Activated T-helper 9 cell treated with anti-CD3 and anti-CD28 coated beads, Interleukin-2, amount 50 U/mL, for 16 hours (primary cell): ENCODE results near the gene CFLAR.
"Not testable (repeated sequence)": the region's sequence is repeated elsewhere in the genome, so short reads cannot be mapped to it uniquely, and the experiment has no call there.

Source experiments
- DNase-seq: peaks from one replicate; pipeline ENCODE4 v3.0.0-alpha.2; 2020; ENCODE audit warnings: low read depth

Gene CFLAR

DNA sequence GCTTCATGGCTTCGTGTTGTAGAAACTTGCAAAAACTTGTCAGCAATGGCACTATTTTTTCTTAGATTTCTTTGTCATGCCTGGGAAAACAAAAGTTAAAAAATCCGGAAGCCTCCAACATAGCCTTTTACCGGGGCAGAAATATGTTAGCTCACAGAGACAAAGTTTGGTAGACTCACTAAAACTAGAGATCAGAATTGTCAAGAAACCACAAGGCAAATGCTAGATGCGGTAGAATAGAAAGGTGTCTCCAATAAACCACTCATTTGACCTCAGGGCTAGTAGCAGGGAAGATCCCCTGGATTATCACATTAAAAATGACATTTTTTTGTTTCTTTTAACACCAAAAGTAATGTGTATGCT lies 67.4 kb downstream of the CFLAR start:
- DNase-seq, result no peak

DNA sequence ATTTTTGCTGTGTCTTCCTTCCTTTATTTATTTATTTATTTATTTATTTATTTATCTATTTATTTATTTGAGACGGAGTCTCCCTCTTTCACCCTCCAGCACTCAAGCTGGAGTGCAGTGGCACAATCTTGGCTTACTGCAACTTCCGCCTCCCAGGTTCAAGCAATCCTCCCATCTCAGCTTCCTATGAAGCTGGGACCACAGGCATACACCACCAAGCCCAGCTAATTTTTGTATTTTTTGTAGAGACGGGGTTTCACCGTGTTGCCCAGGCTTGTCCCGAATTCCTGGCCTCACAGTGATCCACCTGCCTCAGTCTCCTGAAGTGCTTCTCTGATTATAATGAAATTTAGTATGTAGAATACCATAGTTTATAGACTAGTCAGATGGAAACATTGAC lies 67.9 kb downstream of the CFLAR start:
- not testable (repeated sequence) for DNase-seq

DNA sequence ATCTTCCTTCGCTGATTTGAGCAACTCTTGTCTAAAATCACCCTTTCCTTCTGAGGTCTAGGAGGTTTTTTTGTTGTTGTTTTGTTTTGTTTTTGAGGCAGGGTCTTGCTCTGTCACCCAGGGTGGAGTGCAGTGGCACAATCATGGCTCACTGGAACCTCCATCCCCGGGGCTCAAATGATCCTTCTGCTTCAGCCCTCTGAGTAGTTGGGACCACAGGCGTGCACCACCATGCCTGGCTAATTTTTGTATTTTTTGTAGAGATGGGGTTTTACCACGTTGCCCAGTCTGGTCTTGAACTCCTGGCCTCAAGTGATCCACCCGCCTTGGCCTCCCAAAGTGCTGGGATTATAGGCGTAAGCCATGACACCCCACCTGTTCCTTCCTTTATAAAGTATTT lies 68.3 kb downstream of the CFLAR start:
- DNase-seq, result not testable (repeated sequence)

DNA sequence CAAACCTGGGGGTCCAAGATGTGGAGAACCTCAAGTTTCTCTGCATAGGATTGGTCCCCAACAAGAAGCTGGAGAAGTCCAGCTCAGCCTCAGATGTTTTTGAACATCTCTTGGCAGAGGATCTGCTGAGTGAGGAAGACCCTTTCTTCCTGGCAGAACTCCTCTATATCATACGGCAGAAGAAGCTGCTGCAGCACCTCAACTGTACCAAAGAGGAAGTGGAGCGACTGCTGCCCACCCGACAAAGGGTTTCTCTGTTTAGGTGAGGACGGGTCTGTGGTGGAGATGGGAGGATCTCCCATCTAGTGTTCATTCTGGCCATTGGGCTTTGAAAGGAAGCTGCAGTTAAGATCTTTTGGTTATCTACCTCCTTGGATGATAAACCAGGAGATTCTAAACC lies 69.9 kb downstream of the CFLAR start:
- no peak for DNase-seq

DNA sequence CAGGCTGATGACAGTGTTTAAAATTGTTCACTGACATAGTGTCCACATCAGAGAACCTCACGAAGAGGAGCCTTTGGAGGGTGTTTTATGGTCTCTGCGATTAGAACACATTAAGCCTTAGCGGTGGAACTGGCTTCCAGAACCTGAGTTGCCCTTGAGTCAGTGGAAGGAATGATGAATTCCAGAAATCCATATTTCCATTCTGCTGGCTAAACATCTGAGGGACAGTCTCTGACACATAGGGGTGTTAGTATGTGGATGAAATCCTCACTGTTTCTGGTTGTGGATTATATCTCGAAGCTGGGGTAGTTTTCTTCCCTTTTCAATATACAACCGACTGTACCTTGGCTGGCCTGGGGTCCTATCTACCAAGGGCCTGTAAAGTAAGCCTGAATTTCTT lies 71.0 kb downstream of the CFLAR start:
- DNase-seq, result no peak

DNA sequence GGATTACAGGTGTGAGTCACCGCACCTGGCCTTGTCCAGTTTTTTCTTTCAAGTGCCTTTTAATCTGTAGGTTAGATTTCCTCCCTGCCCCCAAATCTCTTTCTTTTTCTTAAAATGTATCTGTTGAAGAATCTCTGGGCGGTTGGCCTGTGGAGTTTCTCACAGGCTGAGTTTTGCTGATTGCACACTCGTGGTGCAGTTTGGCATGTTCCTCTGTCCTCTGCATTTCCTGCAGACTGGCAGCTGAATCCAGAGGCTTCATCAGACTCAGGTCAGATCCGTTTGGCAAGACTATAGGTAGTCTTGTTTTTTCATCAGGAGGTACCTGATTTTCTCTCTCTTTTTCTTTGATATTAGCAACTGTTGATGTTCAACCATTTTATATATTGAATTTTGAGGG lies 72.5 kb downstream of the CFLAR start:
- no peak for DNase-seq

DNA sequence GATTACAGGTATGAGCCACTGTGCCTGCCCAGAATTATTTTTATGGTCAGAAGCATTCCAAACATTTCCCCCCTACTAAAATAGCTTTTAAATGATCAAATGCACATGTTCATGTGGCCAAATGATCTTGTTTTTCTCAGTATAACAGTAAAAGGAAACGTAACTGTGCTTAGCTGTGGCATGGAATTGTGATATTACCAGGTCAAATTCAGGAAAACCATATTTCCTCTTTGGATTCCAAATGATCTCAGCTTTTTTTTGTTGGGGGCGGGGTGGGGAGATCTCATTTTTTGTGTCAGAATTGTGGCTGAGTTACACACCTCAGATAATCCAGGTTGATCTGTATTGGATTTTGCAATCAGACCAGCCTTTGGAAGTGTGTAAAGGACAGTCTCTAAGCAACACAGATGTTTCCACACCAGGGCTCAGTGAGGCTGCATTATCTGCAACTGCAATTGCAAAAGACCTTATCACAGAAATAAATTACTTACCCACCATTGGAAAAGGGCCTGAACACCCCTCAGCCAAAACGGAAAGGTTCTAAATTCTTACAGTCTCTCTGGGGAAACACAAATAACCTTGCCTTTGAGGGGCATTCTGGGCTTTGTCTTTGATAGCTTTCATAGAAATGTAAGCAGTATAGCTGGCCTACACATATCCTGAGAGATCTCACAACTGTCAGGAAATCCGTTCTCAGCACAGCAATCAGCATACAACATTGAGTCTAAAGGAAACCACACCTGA lies 75.3 kb downstream of the CFLAR start:
- DNase-seq, result no peak

DNA sequence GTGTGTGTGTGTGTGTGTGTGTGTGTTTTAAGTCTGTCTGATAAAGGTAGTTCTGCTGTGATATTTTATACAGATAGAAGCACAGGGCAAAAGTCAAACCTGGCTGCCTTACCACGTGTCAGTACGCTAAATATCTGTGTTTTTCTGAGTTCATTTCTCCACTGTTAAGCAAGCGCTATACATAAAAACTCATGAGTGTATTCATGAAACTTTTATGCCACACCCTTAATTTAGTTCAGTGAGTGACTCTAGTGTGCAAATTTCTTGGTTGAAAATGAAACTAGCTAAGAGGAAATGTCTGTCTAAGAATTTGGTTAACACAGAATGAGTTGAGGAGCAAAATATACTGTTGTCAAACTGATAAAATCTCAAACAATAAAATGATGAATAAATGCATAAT lies 78.1 kb downstream of the CFLAR start:
- DNase-seq, result no peak

DNA sequence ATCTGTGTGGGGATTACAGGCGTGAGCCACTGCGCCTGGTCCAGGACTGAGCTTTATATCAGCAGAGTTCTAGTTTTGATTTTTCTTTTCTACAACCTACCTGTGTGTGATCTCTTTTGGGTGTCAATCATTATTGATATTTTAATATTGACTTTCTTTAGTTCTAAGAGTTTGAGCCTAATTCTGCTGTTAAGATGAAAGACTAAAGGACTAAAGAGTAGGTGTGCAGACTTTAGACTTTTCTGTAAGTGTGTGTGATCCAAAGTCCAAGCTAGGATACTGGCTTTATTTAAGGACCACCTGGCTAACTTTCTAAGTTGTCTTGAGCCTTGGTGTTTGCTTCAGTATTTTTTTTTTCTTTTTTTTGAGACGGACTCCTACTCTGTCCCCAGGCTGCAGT lies 79.4 kb downstream of the CFLAR start:
- no peak for DNase-seq

DNA sequence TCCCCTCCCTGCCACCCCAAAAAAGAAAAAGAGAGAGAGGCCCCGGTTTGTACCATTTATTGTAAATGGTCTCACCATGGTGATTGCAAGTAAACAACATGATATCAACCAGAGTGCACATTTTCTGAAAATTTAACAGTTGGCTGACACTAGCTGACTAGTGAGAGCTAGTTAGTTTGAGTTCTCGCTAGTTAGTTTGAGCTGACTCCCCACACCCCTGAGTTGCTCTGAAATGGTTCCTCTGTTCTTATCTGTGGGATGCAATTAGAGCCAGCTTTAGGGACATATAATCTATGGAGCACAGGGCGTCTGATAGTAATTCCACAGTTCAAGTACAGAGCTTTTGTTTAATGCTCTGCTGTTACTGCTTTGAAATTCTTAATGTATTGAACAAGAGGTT lies 80.0 kb downstream of the CFLAR start:
- no peak for DNase-seq

DNA sequence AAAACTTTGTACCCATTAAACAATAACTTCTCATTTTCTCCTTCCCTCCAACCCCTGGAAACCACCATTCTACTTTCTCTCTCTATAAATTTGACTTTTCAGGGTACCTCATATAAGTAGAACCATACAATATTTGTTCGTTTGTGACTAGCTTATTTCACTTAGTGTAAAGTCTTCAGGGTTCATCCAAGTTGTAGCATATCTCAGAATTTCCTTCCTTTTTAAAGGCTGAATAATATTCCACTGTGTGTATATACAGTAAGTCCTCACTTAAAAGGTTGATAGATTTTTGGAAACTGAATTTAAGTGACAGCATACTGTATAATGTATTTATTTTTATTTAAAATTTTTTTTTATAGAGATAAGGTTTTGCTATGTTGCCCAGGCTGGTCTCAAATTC lies 80.8 kb downstream of the CFLAR start:
- no peak for DNase-seq

DNA sequence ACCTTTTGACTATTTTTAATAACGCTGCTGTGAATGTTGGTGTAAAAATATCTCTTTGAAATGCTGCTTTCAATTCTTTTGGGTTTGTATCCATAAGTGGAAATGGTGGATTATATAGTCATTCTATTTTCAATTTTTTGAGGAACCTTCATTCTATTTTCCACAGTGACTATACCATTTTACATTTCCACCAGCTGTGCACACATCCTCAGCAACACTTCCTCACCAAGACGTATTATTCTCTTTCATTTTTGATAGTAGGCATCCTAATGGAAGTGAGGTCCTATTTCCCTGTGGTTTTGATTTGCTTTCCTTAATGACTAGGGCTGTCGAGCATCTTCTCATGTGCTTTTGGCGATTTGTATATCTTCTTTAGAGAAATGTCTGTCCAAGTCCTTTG lies 81.8 kb downstream of the CFLAR start:
- no peak for DNase-seq

DNA sequence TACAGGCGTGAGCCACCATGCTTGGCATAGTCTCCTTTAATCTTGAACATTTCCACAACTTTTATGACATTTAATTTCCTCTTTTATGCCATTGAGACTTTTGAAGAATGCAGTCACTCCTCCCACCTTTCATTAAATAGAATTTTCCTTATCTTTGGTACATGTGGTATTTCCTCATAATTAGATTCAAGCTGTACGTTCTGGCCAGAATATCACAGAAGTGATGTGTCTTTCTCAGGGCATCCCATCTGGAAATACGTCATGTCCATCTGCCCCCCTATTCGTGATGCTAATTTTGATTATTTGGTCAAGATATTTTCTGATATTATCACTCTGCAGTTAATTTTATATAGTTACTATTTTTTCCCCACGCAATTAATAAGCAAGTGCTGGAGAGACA lies 83.9 kb downstream of the CFLAR start:
- no peak for DNase-seq

DNA sequence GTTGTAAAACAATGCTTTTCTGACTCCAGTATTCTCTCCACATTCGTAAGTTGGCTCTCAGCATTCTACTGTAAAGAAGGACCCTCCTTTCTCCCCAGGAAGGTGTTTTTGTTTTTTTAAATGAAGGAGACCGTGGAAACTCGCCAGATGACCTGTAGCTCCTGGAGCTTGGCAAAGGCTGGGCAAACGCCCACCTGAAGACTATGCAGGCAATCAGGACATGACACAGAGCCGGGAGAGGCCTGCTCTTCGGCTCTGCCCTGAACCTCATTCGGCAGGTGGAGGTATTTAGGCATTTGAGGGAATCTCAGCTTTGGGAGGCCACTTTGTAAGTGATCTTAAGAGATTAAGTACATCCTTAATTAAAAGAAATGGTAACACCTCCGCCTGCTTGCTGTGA lies 84.4 kb downstream of the CFLAR start:
- DNase-seq, result no peak

DNA sequence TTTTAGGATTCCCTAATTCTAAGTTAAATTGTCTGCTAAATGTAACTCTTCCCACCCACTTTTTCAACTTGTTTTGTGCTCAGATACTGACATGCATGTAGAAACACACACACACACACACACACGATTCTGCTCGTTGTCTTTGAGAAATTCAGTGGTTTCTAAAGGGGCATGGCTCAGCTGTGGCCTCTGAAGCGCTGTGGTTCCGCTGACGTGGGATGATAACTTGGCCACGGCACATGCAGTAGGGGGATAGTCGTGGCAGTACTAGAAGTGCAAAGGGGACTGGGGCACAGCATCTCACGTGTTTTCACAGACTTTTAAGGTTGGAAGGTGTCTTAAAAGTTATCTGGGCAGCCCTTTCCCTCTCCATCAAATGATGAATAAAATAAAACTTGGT lies 85.4 kb downstream of the CFLAR start:
- DNase-seq, result no peak

DNA sequence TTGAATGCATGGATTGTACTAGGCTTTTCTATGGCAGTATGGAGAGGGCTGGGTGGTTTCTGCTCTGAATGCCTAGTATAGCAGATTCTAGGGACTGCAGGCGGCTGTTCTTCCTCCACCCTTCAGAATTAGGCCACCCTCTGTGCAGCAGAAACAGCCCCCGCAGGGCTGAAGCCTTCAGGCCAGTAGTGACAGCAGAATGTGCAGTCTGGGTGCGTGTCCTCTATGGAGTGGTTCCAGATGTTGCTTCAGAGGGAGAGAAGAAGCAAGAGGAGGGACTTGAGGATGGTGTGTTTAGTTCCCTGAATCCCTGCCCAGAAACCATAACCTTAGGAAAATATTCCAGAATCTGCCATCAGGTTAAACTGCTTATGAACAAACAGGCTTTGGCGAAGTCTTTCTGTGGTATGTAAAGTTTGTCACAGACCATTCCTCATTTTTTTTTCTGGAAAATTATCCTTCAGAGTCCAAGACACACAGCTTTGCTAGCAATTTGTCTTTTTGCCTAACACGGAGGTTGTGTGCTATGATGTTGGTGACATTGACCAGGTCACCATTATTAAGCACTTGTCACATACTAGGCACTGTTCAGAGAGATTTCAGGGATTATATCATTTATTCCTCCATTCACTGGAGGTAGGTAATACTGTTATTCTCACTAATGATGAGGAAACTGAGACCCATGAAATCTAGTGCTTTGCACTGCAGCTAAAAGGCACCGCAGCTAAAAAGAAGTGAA lies 88.1 kb downstream of the CFLAR start:
- no peak for DNase-seq

DNA sequence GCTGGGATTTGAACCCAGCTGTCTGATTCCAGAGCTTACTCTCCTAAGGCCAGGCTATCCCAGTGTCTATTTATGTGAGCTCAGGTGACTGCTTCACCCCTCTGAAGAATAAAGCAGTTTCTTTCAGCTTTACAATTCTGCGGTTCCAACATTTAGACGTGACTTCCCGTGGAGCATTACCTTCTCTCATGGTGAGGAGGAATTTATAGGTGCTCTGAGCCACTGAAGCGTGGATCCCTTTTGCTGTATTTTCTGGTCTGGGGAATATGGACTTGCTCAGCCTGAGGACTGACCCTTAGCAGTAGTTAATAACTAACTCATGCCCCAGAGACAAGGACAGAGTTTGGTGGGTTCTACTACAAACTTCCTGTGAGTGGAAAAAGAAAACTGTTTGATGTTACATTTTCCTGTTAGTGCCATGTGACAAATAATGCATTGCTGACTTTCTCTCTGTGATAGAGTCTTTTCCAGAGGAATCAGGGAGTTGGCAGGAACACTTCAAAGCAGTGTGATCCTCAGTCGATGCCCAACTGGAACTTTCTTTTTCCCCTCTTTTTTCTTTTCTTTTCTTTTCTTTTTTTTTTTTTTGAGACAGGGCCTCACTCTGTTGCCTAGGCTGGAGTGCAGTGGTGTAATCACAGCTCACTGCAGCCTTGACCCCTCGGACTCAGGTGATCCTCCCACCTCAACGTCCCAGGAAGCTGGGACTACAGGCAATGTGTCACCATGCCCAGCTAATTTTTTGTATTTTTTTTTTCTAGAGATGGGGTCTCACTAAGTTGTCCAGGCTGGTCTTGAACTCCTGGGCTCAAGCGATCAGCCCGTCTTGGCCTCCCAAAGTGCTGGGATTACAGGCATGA lies 88.9 kb downstream of the CFLAR start:
- DNase-seq, result no peak

DNA sequence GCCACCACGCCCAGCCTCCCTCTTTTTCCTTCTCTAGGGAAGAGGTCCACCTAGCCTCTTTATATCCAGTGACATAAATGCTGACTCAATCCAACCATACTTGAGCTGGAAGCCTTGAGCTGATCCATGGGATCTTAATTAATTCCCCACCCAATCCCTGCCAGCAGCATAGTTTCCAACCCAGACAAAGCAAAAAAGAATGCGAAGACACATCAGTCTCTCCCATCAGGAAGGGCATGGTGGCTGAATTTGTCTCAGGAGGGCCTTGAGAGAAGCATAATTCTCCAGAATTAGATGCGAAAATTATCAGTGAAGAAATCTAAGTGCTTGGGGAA lies 89.5 kb downstream of the CFLAR start:
- no peak for DNase-seq

DNA sequence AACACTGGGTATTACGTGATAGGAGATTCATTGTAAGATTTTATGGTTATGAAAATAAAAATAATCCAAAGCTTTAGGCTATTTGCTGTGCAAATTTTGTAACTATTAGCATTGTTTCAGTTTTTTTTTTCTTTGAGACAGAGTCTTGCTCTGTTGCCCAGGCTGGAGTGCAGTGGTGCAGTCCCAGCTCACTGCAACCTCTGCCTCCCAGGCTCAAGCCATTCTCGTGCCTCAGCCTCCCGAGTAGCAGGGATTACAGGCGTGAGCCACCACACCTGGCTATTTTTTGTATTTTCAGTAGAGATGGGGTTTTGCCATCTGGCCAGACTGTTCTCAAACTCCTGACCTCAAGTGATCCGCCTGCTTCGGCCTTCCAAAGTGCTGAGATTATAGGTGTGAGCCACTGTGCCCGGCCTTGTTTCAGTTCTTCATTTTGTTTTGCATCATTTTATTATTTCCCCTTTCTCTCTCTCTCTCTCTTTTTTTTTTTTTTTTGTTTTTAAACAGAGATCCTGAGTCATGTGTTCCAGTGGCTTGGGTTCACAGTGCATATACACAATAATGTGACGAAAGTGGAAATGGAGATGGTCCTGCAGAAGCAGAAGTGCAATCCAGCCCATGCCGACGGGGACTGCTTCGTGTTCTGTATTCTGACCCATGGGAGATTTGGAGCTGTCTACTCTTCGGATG lies 92.7 kb downstream of the CFLAR start:
- no peak for DNase-seq

DNA sequence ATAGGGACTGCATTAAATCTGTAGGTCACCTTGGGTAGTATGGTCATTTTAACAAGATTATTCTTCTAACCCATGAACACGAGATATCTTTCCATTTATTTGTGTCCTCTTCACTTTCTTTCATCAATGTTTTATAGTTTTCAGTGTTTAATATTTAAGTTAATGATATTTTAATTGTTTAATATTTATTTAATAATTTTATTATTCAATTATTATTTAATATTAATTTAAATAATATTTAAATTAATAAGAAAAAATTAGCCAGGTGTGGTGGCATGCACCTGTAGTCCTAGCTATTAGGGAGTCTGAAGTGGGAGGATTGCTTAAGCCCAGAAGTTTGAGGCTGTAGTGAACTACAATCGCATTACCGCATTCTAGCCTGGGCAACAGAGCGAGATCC lies 100.0 kb downstream of the CFLAR start:
- DNase-seq, result no peak

DNA sequence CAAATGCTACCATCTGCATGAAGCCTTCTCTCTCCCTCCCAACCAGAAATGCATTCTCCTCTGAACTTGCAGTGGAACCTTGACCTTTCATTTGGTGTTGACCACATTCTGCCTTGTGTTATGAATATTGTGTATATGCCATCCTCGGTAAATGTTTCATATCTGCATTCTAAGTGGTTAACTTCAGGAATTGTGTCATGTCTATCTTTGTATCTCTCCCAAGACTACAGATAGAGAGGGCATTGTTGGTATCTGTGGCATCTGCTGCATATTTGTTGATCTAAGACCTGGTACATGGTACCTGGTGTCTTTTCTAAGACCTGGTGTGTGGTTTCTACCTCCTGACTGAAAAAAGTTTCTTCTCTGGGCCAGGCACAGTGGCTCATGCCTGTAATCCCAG lies 101.0 kb downstream of the CFLAR start:
- DNase-seq, result no peak

DNA sequence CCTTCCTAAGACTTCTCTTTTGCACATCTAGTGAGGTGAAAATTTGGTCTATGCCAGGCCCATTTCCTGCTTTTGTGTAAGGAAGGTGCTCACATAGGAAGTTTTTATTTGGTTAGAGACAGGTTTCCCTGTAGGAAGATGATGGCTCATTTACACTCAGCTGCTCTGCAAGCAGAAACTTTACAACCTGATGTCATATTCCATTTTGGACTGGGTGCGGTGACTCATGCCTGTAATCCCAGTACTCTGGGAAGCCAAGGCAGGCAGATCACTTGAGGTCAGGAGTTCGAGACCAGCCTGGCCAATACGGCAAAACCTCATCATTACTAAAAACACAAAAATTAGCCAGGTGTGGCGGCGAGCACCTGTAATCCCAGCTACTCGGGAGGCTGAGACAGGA lies 102.8 kb downstream of the CFLAR start:
- DNase-seq, result no peak
